B cell (primary cell): ENCODE measurements around the gene SIRPG. TPM values are rescaled to one million over a fixed set of nuclear protein-coding genes. Genes with fewer than 3 reads are reported as not detected.

Experiments used
- ATAC-seq: fragments of 200-7000 bp; cut with Tn5 transposase; one replicate; pipeline ENCODE4 v1.10.0; 2021; ENCODE audit warnings: low read depth, mild to moderate bottlenecking, moderate number of reproducible peaks, moderate library complexity
- CTCF ChIA-PET: fragments of 350-600 bp; sonication (Branson Sonifier 250); formaldehyde crosslinking; loops from one replicate; lab custom pipeline; 2021; ENCODE audit warnings: antibody characterized with exemption, inconsistent platforms; lab: Charles Lee
- POLR2A ChIA-PET: fragments of 350-600 bp; sonication (Branson Sonifier 250); formaldehyde crosslinking; loops from one replicate; lab custom pipeline; 2021; ENCODE audit warnings: antibody characterized with exemption; lab: Charles Lee
- DNase-seq: peaks from one replicate; pipeline ENCODE4 v3.0.0; 2013
- H2AFZ ChIP-seq: 2 replicates; pipeline ENCODE4 v1.6.1; 2012; ENCODE audit warnings: mild to moderate bottlenecking, low read depth, low read length; ENCODE audit not compliant: insufficient read depth, poor library complexity, severe bottlenecking
- H3K27ac ChIP-seq, 2 donors: 1 replicate in 1 of 2; 2 replicates in 1 of 2; pipeline ENCODE4 v1.5.1; 2012 to 2013; ENCODE audit warnings: low read length in 2 of 2, mild to moderate bottlenecking in 2 of 2, moderate library complexity in 1 of 2
- H3K27me3 ChIP-seq, 4 experiments: fragments of 200-600 bp in 1 of 4; sonication (generic) in 1 of 4; replicated peaks in 1 of 4; 1 replicate in 2 of 4; 2 replicates in 2 of 4; pipeline versions ENCODE4 v1.6.1 to v1.7.0; 2013 to 2016; ENCODE audit warnings: low read length in 3 of 4, mild to moderate bottlenecking in 2 of 4, mixed read lengths in 1 of 4, moderate library complexity in 1 of 4; ENCODE audit not compliant: insufficient read depth in 4 of 4, control insufficient read depth in 3 of 4; ENCODE audit errors: control extremely low read depth in 1 of 4
- H3K36me3 ChIP-seq, 2 experiments: replicated peaks in 1 of 2; 1 replicate in 1 of 2; 2 replicates in 1 of 2; pipeline versions ENCODE4 v1.6.1 to v1.7.1; 2013; ENCODE audit warnings: low read length in 1 of 2; ENCODE audit not compliant: insufficient read depth in 2 of 2, control insufficient read depth in 1 of 2; ENCODE audit errors: control extremely low read depth in 1 of 2, extremely low read depth in 1 of 2
- H3K4me1 ChIP-seq, 2 donors: fragments of 200-600 bp in 1 of 2; sonication (generic) in 1 of 2; 1 replicate in 1 of 2; 2 replicates in 1 of 2; pipeline versions ENCODE4 v1.5.1 to v1.6.1; 2013 to 2017; ENCODE audit warnings: low read length in 2 of 2; ENCODE audit not compliant: control insufficient read depth in 2 of 2, insufficient read depth in 2 of 2
- H3K4me2 ChIP-seq: replicated peaks from 2 replicates; pipeline ENCODE3; 2012; ENCODE audit warnings: mild to moderate bottlenecking, low read depth, low read length; ENCODE audit not compliant: poor library complexity, severe bottlenecking
- H3K4me3 ChIP-seq, 5 experiments: fragments of 200-600 bp in 1 of 5; sonication (generic) in 1 of 5; 1 replicate in 3 of 5; 2 replicates in 2 of 5; pipeline versions ENCODE4 v1.5.1 to v1.7.0; 2011 to 2016; ENCODE audit warnings: low read length in 4 of 5, mild to moderate bottlenecking in 4 of 5, low read depth in 2 of 5, control low read depth in 1 of 5, moderate library complexity in 1 of 5; ENCODE audit not compliant: insufficient read depth in 1 of 5; ENCODE audit errors: control extremely low read depth in 1 of 5, extremely low read depth in 1 of 5
- H3K79me2 ChIP-seq: fragments of 200-600 bp; sonication (generic); one replicate; pipeline ENCODE4 v1.6.0; 2016; ENCODE audit warnings: low read length; ENCODE audit not compliant: control insufficient read depth, insufficient read depth
- H3K9ac ChIP-seq: fragments of 200-600 bp; sonication (generic); 2 replicates; pipeline ENCODE4 v1.6.1; 2017; ENCODE audit warnings: mild to moderate bottlenecking, low read length, moderate library complexity
- H3K9me3 ChIP-seq, 3 donors: one replicate each; pipeline versions ENCODE4 v1.6.1 to v1.7.1; 2013; ENCODE audit warnings: low read length in 2 of 3; ENCODE audit not compliant: control insufficient read depth in 2 of 3, insufficient read depth in 1 of 3; ENCODE audit errors: control extremely low read depth in 1 of 3
- H4K20me1 ChIP-seq: 2 replicates; pipeline ENCODE4 v1.6.0; 2012; ENCODE audit warnings: mild to moderate bottlenecking, low read length; ENCODE audit not compliant: insufficient read depth, control insufficient read depth, poor library complexity, severe bottlenecking
- H3K27ac Mint-ChIP-seq: one replicate; pipeline ENCODE4 v1.8.0; 2021; ENCODE audit warnings: mixed read lengths
- H3K27me3 Mint-ChIP-seq: one replicate; pipeline ENCODE4 v1.8.0; 2021; ENCODE audit warnings: mixed read lengths
- H3K4me1 Mint-ChIP-seq: one replicate; pipeline ENCODE4 v1.8.0; 2021; ENCODE audit warnings: mixed read lengths
- H3K4me3 Mint-ChIP-seq: one replicate; pipeline ENCODE4 v1.8.0; 2021; ENCODE audit warnings: mixed read lengths
- H3K9me3 Mint-ChIP-seq: one replicate; pipeline ENCODE4 v1.8.0; 2022; ENCODE audit warnings: mixed read lengths; ENCODE audit not compliant: insufficient read depth
- EZH2 ChIP-seq: IDR thresholded peaks from 2 replicates; pipeline ENCODE4 v1.6.1; 2012; ENCODE audit warnings: borderline replicate concordance, low read depth, mild to moderate bottlenecking, moderate library complexity, low read length; ENCODE audit not compliant: insufficient read depth, poor library complexity, severe bottlenecking
- WGBS: methylation state at CpG from one replicate; pipeline ENCODE4 v1.1.5; 2013; ENCODE audit warnings: missing lambda C conversion rate; ENCODE audit not compliant: insufficient coverage; 5-methylcytosine and 5-hydroxymethylcytosine counted together
- intact Hi-C: fragments of 100-400 bp; cut with micrococcal nuclease; formaldehyde crosslinking; loops from one replicate; pipeline ENCODE4 v1.10.0; 2022
- polyA plus RNA-seq: library from polyadenylated mRNA; depleted of rRNA; stranded (reverse); fragments of >200 nt; gene quantifications from 2 replicates; pipeline ENCODE4 v1.2.3, GENCODE V29; 2012
- total RNA-seq, 2 donors: library from RNA; stranded (reverse); fragments of 120-200 nt in 1 of 2; gene quantifications; 1 replicate in 1 of 2; 2 replicates in 1 of 2; pipeline versions ENCODE4 v1.2.3 to v1.2.4, GENCODE V29; 2013 to 2022
- TF ChIP-seq, protein P1 (sequence below): fragments of 200-600 bp; IDR thresholded peaks from one replicate; pipeline ENCODE4 v1.8.0; 2022; ENCODE audit warnings: antibody characterized with exemption, mild to moderate bottlenecking

Gene SIRPG
- total and polyA plus RNA-seq, 2 donors (not counting 1 experiment from before 2014, with no cell fraction given): 0.09 TPM; not detected in 1

DNA sequence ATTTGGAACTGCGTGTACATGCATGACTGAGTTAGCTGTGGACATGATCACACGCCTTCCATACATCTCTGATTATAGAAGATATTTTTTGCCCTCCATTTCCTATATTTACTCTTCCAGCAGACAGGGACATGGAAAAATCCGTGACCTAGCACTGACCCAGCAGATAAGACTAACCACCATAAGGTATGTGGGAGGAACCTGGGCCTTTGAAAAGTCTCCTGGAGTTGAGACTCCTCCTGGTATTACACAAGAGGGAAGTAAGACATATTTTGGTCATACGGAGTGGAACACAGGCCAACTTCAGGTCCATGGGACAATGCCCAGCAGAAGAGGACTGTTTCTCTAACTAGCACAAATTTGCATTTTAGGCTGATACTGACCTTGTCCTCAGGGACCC lies 24.0 kb downstream of the SIRPG start:
- TF ChIP-seq, protein P1, sequence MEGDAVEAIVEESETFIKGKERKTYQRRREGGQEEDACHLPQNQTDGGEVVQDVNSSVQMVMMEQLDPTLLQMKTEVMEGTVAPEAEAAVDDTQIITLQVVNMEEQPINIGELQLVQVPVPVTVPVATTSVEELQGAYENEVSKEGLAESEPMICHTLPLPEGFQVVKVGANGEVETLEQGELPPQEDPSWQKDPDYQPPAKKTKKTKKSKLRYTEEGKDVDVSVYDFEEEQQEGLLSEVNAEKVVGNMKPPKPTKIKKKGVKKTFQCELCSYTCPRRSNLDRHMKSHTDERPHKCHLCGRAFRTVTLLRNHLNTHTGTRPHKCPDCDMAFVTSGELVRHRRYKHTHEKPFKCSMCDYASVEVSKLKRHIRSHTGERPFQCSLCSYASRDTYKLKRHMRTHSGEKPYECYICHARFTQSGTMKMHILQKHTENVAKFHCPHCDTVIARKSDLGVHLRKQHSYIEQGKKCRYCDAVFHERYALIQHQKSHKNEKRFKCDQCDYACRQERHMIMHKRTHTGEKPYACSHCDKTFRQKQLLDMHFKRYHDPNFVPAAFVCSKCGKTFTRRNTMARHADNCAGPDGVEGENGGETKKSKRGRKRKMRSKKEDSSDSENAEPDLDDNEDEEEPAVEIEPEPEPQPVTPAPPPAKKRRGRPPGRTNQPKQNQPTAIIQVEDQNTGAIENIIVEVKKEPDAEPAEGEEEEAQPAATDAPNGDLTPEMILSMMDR: no peak
- TF ChIP-seq EZH2: no peak
- no peak for ATAC-seq
- no peaks in the 10 kb centered on the region for H3K9me3 Mint-ChIP-seq
- H3K9me3 ChIP-seq: no peaks in the 10 kb centered on the region
- no peak overlapping the region for H3K4me2 ChIP-seq
- H3K36me3 ChIP-seq: no peaks in the 10 kb centered on the region
- CTCF ChIA-PET: no interaction called here
- POLR2A ChIA-PET: no interaction called here
- H3K27me3 ChIP-seq: no peaks in the 10 kb centered on the region
- H3K27me3 Mint-ChIP-seq: peaks cover 9% of the 10 kb centered on the region
- no peak overlapping the region for H3K4me3 ChIP-seq
- 80% methylated on average over 1 of the region's 4 CpGs for WGBS
- H3K79me2 ChIP-seq: no peaks in the 10 kb centered on the region
- H3K9ac ChIP-seq: no peak overlapping the region
- no peaks in the 10 kb centered on the region for H4K20me1 ChIP-seq
- DNase-seq: no peak
- no peaks in the 10 kb centered on the region for H3K4me1 ChIP-seq
- intact Hi-C loops: no loop called here
- no peak overlapping the region for H3K27ac ChIP-seq
- H3K27ac Mint-ChIP-seq: no peak overlapping the region
- no peak overlapping the region for H3K4me3 Mint-ChIP-seq
- H3K4me1 Mint-ChIP-seq: peaks cover 1% of the 10 kb centered on the region
- H2AFZ ChIP-seq: no peak overlapping the region

DNA sequence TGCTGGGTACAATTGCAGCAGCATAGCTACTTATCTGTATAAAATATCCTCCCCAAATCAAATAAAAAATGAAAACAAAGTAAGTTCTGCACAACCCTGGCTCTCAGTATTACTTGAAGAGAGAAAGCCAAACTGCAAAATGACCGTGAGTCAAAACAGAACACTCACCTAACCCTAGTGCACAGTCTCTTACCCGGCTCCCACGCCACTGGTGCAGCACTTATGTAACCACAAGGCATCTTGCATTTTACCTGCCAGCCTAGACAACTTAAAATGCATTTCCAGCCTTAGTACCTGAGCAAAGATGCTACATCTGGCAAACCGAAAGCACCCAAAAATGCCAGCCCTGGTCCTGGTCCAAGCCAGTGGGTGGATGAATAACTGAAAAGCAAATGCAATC lies 25.4 kb downstream of the SIRPG start:
- Histone ChIP-seq H3K4me3 (no peak overlapping the region), H3K36me3 (no peaks in the 10 kb centered on the region), H3K4me2 (no peak overlapping the region), H2AFZ (no peak overlapping the region), H3K9ac (no peak overlapping the region), H3K27ac (no peak overlapping the region), H3K79me2 (no peaks in the 10 kb centered on the region), H3K4me1 (no peaks in the 10 kb centered on the region), H3K9me3 (no peaks in the 10 kb centered on the region), H3K27me3 (no peaks in the 10 kb centered on the region), H4K20me1 (no peaks in the 10 kb centered on the region)
- ATAC-seq (no peak), DNase-seq (no peak)
- TF ChIP-seq, protein P1: no peak
- no peak for TF ChIP-seq EZH2
- WGBS: 93% methylated on average over 4 of the region's 4 CpGs
- no peaks in the 10 kb centered on the region for H3K9me3 Mint-ChIP-seq
- peaks cover 13% of the 10 kb centered on the region for H3K27me3 Mint-ChIP-seq
- CTCF ChIA-PET: no interaction called here
- H3K4me1 Mint-ChIP-seq: no peaks in the 10 kb centered on the region
- H3K4me3 Mint-ChIP-seq: no peak overlapping the region
- H3K27ac Mint-ChIP-seq: no peak overlapping the region
- POLR2A ChIA-PET: no interaction called here
- intact Hi-C loops: no loop called here
